ENCODE measurements around the gene ZNF662.

Gene ZNF662

DNA sequence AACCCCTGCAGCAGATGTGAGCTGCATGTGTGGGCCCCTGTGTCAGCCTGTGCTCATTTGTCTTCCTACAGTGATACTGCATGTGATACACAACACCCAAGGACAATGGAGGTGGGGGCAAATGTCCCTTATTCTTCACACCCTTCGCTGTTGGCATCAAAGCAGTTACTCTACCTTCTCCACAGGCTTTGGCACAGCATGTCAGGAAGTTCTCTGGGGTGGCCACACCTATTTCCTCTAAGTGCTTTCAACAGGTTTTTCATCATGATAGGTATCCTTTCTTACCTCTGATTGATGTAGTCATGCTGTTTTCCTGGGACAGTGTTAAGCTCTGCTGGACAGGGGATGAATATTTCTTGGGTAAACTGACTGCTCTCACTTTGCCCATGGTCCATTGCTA lies 29.5 kb downstream of the ZNF662 start:
- Histone ChIP-seq H3K9me2 (replicated peaks; ENCODE audit: insufficient read depth, low read length) (no peaks in the 10 kb centered on the region), H3K4me2 (ENCODE audit: low read depth, low read length) (no peak overlapping the region), H3K9me3 (replicated peaks; ENCODE audit: insufficient read depth, low read length) (no peaks in the 10 kb centered on the region), H2AFZ (ENCODE audit: low read length) (no peak overlapping the region), H4K20me1 (ENCODE audit: insufficient read depth, low read length) (no peaks in the 10 kb centered on the region), H3K27ac (ENCODE audit: low read length) (no peak overlapping the region), H3K79me2 (ENCODE audit: low read length) (no peaks in the 10 kb centered on the region), H3K4me3 (ENCODE audit: low read length) (no peak overlapping the region), H3K27me3 (replicated peaks; ENCODE audit: insufficient read depth, low read length) (no peaks in the 10 kb centered on the region), H3K9ac (ENCODE audit: low read length) (no peak overlapping the region), H3F3A (ENCODE audit: insufficient read depth, low read length) (no peaks in the 10 kb centered on the region), H3K36me3 (replicated peaks; ENCODE audit: insufficient read depth, low read length) (no peaks in the 10 kb centered on the region), H3K4me1 (ENCODE audit: low read length) (no peaks in the 10 kb centered on the region)
- no peak for DNase-seq
- TF ChIP-seq EZH2 (optimal IDR thresholded peaks at IDR 0.05; ENCODE audit: low read depth, low read length): no peak
- TF ChIP-seq EZH2phosphoT487 (IDR thresholded peaks at IDR 0.05; ENCODE audit: low read length): no peak
- TF ChIP-seq, protein P1, sequence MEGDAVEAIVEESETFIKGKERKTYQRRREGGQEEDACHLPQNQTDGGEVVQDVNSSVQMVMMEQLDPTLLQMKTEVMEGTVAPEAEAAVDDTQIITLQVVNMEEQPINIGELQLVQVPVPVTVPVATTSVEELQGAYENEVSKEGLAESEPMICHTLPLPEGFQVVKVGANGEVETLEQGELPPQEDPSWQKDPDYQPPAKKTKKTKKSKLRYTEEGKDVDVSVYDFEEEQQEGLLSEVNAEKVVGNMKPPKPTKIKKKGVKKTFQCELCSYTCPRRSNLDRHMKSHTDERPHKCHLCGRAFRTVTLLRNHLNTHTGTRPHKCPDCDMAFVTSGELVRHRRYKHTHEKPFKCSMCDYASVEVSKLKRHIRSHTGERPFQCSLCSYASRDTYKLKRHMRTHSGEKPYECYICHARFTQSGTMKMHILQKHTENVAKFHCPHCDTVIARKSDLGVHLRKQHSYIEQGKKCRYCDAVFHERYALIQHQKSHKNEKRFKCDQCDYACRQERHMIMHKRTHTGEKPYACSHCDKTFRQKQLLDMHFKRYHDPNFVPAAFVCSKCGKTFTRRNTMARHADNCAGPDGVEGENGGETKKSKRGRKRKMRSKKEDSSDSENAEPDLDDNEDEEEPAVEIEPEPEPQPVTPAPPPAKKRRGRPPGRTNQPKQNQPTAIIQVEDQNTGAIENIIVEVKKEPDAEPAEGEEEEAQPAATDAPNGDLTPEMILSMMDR (IDR thresholded peaks at IDR 0.05; ENCODE audit: low read length): no peak

GRCh38 chr3:42936157-42936981 lies 30.4 kb downstream of the ZNF662 start:
- no peaks in the 10 kb centered on the region for H3F3A ChIP-seq (ENCODE audit: insufficient read depth, low read length)
- TF ChIP-seq, protein P1 (IDR thresholded peaks at IDR 0.05; ENCODE audit: low read length): no peak
- no peak for TF ChIP-seq EZH2phosphoT487 (IDR thresholded peaks at IDR 0.05; ENCODE audit: low read length)
- TF ChIP-seq EZH2 (optimal IDR thresholded peaks at IDR 0.05; ENCODE audit: low read depth, low read length): no peak
- no peaks in the 10 kb centered on the region for H3K9me2 ChIP-seq (replicated peaks; ENCODE audit: insufficient read depth, low read length)
- H3K4me3 ChIP-seq (ENCODE audit: low read length): no peak overlapping the region
- no peaks in the 10 kb centered on the region for H3K4me1 ChIP-seq (ENCODE audit: low read length)
- H3K79me2 ChIP-seq (ENCODE audit: low read length): no peaks in the 10 kb centered on the region
- H3K9me3 ChIP-seq (replicated peaks; ENCODE audit: insufficient read depth, low read length): no peaks in the 10 kb centered on the region
- no peak overlapping the region for H3K4me2 ChIP-seq (ENCODE audit: low read depth, low read length)
- no peak for DNase-seq
- no peaks in the 10 kb centered on the region for H4K20me1 ChIP-seq (ENCODE audit: insufficient read depth, low read length)
- no peaks in the 10 kb centered on the region for H3K36me3 ChIP-seq (replicated peaks; ENCODE audit: insufficient read depth, low read length)
- H3K27me3 ChIP-seq (replicated peaks; ENCODE audit: insufficient read depth, low read length): no peaks in the 10 kb centered on the region
- no peak overlapping the region for H2AFZ ChIP-seq (ENCODE audit: low read length)
- H3K27ac ChIP-seq (ENCODE audit: low read length): no peak overlapping the region
- H3K9ac ChIP-seq (ENCODE audit: low read length): no peak overlapping the region

DNA sequence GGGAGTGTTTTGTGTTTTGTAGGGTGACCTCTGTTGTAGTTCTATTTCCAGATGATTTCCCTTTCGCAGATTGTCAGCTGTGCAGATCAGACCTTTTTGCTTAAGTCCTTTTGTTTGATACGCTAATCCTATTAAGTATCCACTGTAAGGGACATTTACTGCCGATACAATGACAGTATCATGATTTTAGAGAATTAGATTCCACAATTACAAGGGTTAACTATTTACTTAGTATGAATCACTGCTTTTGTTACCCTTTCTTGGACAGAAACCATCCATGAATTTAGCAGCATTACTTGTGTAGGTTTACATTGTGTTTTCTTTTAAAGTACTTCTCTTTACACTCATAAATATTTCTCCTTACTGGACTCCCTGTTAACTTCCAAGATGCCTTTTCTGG lies 31.4 kb downstream of the ZNF662 start:
- no peak overlapping the region for H3K4me2 ChIP-seq (ENCODE audit: low read depth, low read length)
- no peak for TF ChIP-seq EZH2phosphoT487 (IDR thresholded peaks at IDR 0.05; ENCODE audit: low read length)
- TF ChIP-seq, protein P1 (IDR thresholded peaks at IDR 0.05; ENCODE audit: low read length): no peak
- no peak for TF ChIP-seq EZH2 (optimal IDR thresholded peaks at IDR 0.05; ENCODE audit: low read depth, low read length)
- H3K4me3 ChIP-seq (ENCODE audit: low read length): no peak overlapping the region
- H3K9me2 ChIP-seq (replicated peaks; ENCODE audit: insufficient read depth, low read length): no peaks in the 10 kb centered on the region
- no peaks in the 10 kb centered on the region for H3K79me2 ChIP-seq (ENCODE audit: low read length)
- no peak overlapping the region for H2AFZ ChIP-seq (ENCODE audit: low read length)
- H3K4me1 ChIP-seq (ENCODE audit: low read length): no peaks in the 10 kb centered on the region
- no peak for DNase-seq
- H3F3A ChIP-seq (ENCODE audit: insufficient read depth, low read length): no peaks in the 10 kb centered on the region
- H4K20me1 ChIP-seq (ENCODE audit: insufficient read depth, low read length): no peaks in the 10 kb centered on the region
- H3K36me3 ChIP-seq (replicated peaks; ENCODE audit: insufficient read depth, low read length): no peaks in the 10 kb centered on the region
- H3K27ac ChIP-seq (ENCODE audit: low read length): no peak overlapping the region
- H3K9me3 ChIP-seq (replicated peaks; ENCODE audit: insufficient read depth, low read length): no peaks in the 10 kb centered on the region
- H3K27me3 ChIP-seq (replicated peaks; ENCODE audit: insufficient read depth, low read length): no peaks in the 10 kb centered on the region
- no peak overlapping the region for H3K9ac ChIP-seq (ENCODE audit: low read length)
